ENCODE data around the gene LRRC14B. TPM values are rescaled to one million over a fixed set of nuclear protein-coding genes. Genes with fewer than 3 reads are reported as not detected.

Gene LRRC14B
- total RNA-seq, 1 experiment from 2014 or later, result 0.82 TPM

GRCh38 chr5:172841-173251 is 18.4 kb upstream of the LRRC14B start:
- ATAC-seq (no peak), DNase-seq (ENCODE audit: low read depth, low spot score) (no peak)
- in situ Hi-C loops (cut with HindIII; ENCODE audit: low pct_unique_long_range_greater_than_20kb, low sequenced_read_pairs) (no loop called here), intact Hi-C loops (cut with micrococcal nuclease; ENCODE audit: unreplicated experiment) (no loop called here)
- BruUV-seq (replicated peaks), result no TSS peak
- Histone ChIP-seq H3K27ac (ENCODE audit: low read length) (no peak overlapping the region), H3K4me3 (ENCODE audit: low read depth in 2 of 2, low read length in 2 of 2) (no peak overlapping the region), H3K9me3 (ENCODE audit: control insufficient read depth, insufficient read depth, low read depth, low read length) (no peaks in the 10 kb centered on the region), H3K36me3 (ENCODE audit: control insufficient read depth, insufficient read depth, low read length) (no peaks in the 10 kb centered on the region), H3K27me3 (ENCODE audit: control insufficient read depth, insufficient read depth, low read length) (no peaks in the 10 kb centered on the region; the same call in 1 of the 2 replicates), H3K4me1 (ENCODE audit: control insufficient read depth, insufficient read depth, low read length) (0 out of 2 replicates have a peak, but pooled peaks cover 5% of the 10 kb centered on the region)
- ChIA-PET CTCF (no interaction called here), POLR2A (no interaction called here)
- TF ChIP-seq SIN3A (IDR thresholded peaks at IDR 0.05; ENCODE audit: borderline replicate concordance, insufficient read depth, low read depth, low read length) (no peak), CTCF (IDR thresholded peaks at IDR 0.05) (no peak), POLR2AphosphoS5 (IDR thresholded peaks at IDR 0.05; ENCODE audit: low read depth, low read length) (no peak), TCF7L2 (IDR thresholded peaks at IDR 0.05; ENCODE audit: low read depth, low read length) (no peak), REST (IDR thresholded peaks at IDR 0.05; ENCODE audit: insufficient read depth in 1 of 2, low read depth in 2 of 2, low read length in 1 of 2) (no peak)

- TF ChIP-seq SIN3A (IDR thresholded peaks at IDR 0.05; ENCODE audit: borderline replicate concordance, insufficient read depth, low read depth, low read length) (no peak), CTCF (IDR thresholded peaks at IDR 0.05) (no peak), REST (IDR thresholded peaks at IDR 0.05; ENCODE audit: insufficient read depth in 1 of 2, low read depth in 2 of 2, low read length in 1 of 2) (no peak), POLR2AphosphoS5 (IDR thresholded peaks at IDR 0.05; ENCODE audit: low read depth, low read length) (no peak), TCF7L2 (IDR thresholded peaks at IDR 0.05; ENCODE audit: low read depth, low read length) (no peak)
- Histone ChIP-seq H3K9me3 (ENCODE audit: control insufficient read depth, insufficient read depth, low read depth, low read length) (no peaks in the 10 kb centered on the region), H3K36me3 (ENCODE audit: control insufficient read depth, insufficient read depth, low read length) (no peaks in the 10 kb centered on the region), H3K27ac (ENCODE audit: low read length) (no peak overlapping the region), H3K4me1 (ENCODE audit: control insufficient read depth, insufficient read depth, low read length) (no peaks in the 10 kb centered on the region), H3K27me3 (ENCODE audit: control insufficient read depth, insufficient read depth, low read length) (no peaks in the 10 kb centered on the region; the same call in 1 of the 2 replicates), H3K4me3 (ENCODE audit: low read depth in 2 of 2, low read length in 2 of 2) (no peak overlapping the region)
- intact Hi-C loops (cut with micrococcal nuclease; ENCODE audit: unreplicated experiment), result no loop called here
- DNase-seq (ENCODE audit: low read depth, low spot score) (no peak), ATAC-seq (no peak)
- in situ Hi-C loops (cut with HindIII; ENCODE audit: low pct_unique_long_range_greater_than_20kb, low sequenced_read_pairs), result no loop called here
- ChIA-PET POLR2A (no interaction called here), CTCF (no interaction called here)
- no TSS peak for BruUV-seq (replicated peaks)
Observed at GRCh38 chr5:173392-174290, 17.7 kb upstream of the LRRC14B start.
